Measurements from ENCODE around the gene CMIP. TPM values are rescaled to one million over a fixed set of nuclear protein-coding genes. Genes with fewer than 3 reads are reported as not detected.
A peak's percentile ranks its signal among the peaks of the same experiment; 100 is the strongest.

The CMIP gene
- total and polyA plus RNA-seq, 10 of the 15 experiments (the other 5 are each of a cell fraction or from before 2014, with no cell fraction given), result 1.2 to 43.2 (median 4.4) TPM

- WGBS (ENCODE audit: insufficient coverage, insufficient replicate concordance, low lambda C conversion rate, missing lambda C conversion rate), result 90% methylated on average over 2 of the region's 4 CpGs
- Histone ChIP-seq H3K79me2 (ENCODE audit: control insufficient read depth, insufficient read depth, low read length) (peaks cover 17% of the 10 kb centered on the region), H3K27me3 (replicated peaks in 1 of 2; ENCODE audit: control insufficient read depth in 2 of 2, insufficient read depth in 2 of 2, low read length in 1 of 2) (no peaks in the 10 kb centered on the region), H3K4me1 (ENCODE audit: control insufficient read depth, insufficient read depth, low read length) (peaks cover 47% of the 10 kb centered on the region), H3K4me3 (no peak overlapping the region), H2AFZ (ENCODE audit: control insufficient read depth, low read depth, low read length) (no peak overlapping the region), H3K9me3 (replicated peaks; ENCODE audit: control insufficient read depth, insufficient read depth, low read length) (no peaks in the 10 kb centered on the region; the same call in 1 of the 3 replicates), H3K4me2 (ENCODE audit: control insufficient read depth, insufficient read depth) (no peak overlapping the region), H4K20me1 (ENCODE audit: control insufficient read depth, insufficient read depth) (no peaks in the 10 kb centered on the region; the same call in 1 of the 2 replicates), H3K9ac (ENCODE audit: control insufficient read depth, insufficient read depth, low read length) (no peak overlapping the region), H3K27ac (ENCODE audit: control insufficient read depth, insufficient read depth) (no peak overlapping the region), H3K36me3 (ENCODE audit: control insufficient read depth in 2 of 2, insufficient read depth in 2 of 2, low read length in 1 of 2) (peaks cover 4 to 5% of the 10 kb centered on the region in 2 experiments; a peak in 3 of 4 replicates)
- no peak for FAIRE-seq
- no peak for TF ChIP-seq NR2C1 (IDR thresholded peaks at IDR 0.05)
- TF ChIP-seq PBX3 (IDR thresholded peaks at IDR 0.05; ENCODE audit: insufficient replicate concordance, low read depth, low read length), result no peak
- RAD21 ChIA-PET (ENCODE audit: unreplicated experiment), result no interaction called here
- no peak for ATAC-seq
- POLR2A ChIA-PET, result interaction anchor here (1.1 kb wide), 1 partner anchor 36 kb away, joined by 4 read pairs; no protein-coding TSS in a partner anchor
- CTCF ChIA-PET, result no interaction called here
- BruUV-seq (replicated peaks), result no TSS peak
- in situ Hi-C loops (cut with MboI), result no loop called here
- SMC1A ChIA-PET (ENCODE audit: uncharacterized antibody, unreplicated experiment), result no interaction called here
- intact Hi-C loops (cut with micrococcal nuclease; ENCODE audit: unreplicated experiment), result no loop called here
- DNase-seq (ENCODE audit: low read depth, low spot score), result no peak
These were observed 72.5 kb downstream of the CMIP start for GRCh38 chr16:81517150-81517499.

GRCh38 chr16:81517629-81518438 is 73.2 kb downstream of the CMIP start:
- ChIA-PET POLR2A (no interaction called here), CTCF (no interaction called here), SMC1A (ENCODE audit: uncharacterized antibody, unreplicated experiment) (no interaction called here), RAD21 (ENCODE audit: unreplicated experiment) (interaction anchor here (3.5 kb wide), 1 partner anchor 37 kb away, joined by 17 read pairs; no protein-coding TSS in a partner anchor)
- intact Hi-C loops (cut with micrococcal nuclease; ENCODE audit: unreplicated experiment), result no loop called here
- Histone ChIP-seq H3K4me2 (ENCODE audit: control insufficient read depth, insufficient read depth) (no peak overlapping the region), H2AFZ (ENCODE audit: control insufficient read depth, low read depth, low read length) (no peak overlapping the region), H3K9ac (ENCODE audit: control insufficient read depth, insufficient read depth, low read length) (no peak overlapping the region), H3K79me2 (ENCODE audit: control insufficient read depth, insufficient read depth, low read length) (peaks cover 15% of the 10 kb centered on the region), H3K9me3 (replicated peaks; ENCODE audit: control insufficient read depth, insufficient read depth, low read length) (no peaks in the 10 kb centered on the region; the same call in 1 of the 3 replicates), H3K27ac (ENCODE audit: control insufficient read depth, insufficient read depth) (no peak overlapping the region), H4K20me1 (ENCODE audit: control insufficient read depth, insufficient read depth) (no peaks in the 10 kb centered on the region; the same call in 1 of the 2 replicates), H3K27me3 (replicated peaks in 1 of 2; ENCODE audit: control insufficient read depth in 2 of 2, insufficient read depth in 2 of 2, low read length in 1 of 2) (no peaks in the 10 kb centered on the region), H3K4me1 (ENCODE audit: control insufficient read depth, insufficient read depth, low read length) (peaks cover 48% of the 10 kb centered on the region), H3K4me3 (no peak overlapping the region), H3K36me3 (ENCODE audit: control insufficient read depth in 2 of 2, insufficient read depth in 2 of 2, low read length in 1 of 2) (peaks cover 4 to 5% of the 10 kb centered on the region in 2 experiments; a peak in 3 of 4 replicates)
- TF ChIP-seq BACH1 (IDR thresholded peaks at IDR 0.05; ENCODE audit: borderline replicate concordance) (no peak), IKZF1 (conservative IDR thresholded peaks at IDR 0.05) (peak; percentile 53), IKZF2 (IDR thresholded peaks at IDR 0.05) (peak; percentile 24; a peak in 1 of 4 replicates)
- WGBS (ENCODE audit: insufficient coverage, insufficient replicate concordance, low lambda C conversion rate, missing lambda C conversion rate), result 95% methylated on average over 20 of the region's 20 CpGs
- ATAC-seq (no peak), DNase-seq (ENCODE audit: low read depth, low spot score) (no peak), FAIRE-seq (no peak)
- BruUV-seq (replicated peaks), result no TSS peak
- in situ Hi-C loops (cut with MboI), result no loop called here

Measured in GM12878 (cell line).